ENCODE data around the gene SND1. TPM values are rescaled to one million over a fixed set of nuclear protein-coding genes. Genes with fewer than 3 reads are reported as not detected.

The SND1 gene
- total RNA-seq, 1 experiment from 2014 or later: 274 TPM

DNA sequence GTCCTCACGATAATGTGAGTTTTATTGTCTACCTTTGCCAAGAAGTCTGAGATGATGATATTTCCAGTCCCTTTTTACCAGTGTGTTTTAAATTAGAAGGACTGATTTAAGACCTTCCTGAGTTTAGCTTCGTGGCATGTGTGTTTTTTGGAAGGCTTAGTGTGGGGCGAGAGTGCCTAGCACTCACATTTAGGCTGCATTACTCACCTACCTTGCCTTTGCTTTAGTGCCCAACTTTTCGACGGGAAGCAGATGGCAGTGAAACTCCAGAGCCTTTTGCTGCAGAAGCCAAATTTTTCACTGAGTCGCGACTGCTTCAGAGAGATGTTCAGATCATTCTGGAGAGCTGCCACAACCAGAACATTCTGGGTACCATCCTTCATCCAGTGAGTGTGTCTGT, 50.9 kb downstream of the SND1 start:
- no peaks in the 10 kb centered on the region for H3K9me3 ChIP-seq
- no peaks in the 10 kb centered on the region for H3K27me3 Mint-ChIP-seq (ENCODE audit: insufficient read depth, unreplicated experiment)
- peaks cover 90% of the 10 kb centered on the region for H3K36me3 Mint-ChIP-seq (ENCODE audit: insufficient read depth, unreplicated experiment)
- intact Hi-C loops (cut with micrococcal nuclease; ENCODE audit: unreplicated experiment): loop anchor here (10.0 kb wide), 1 partner anchor 242 kb away; no protein-coding TSS in a partner anchor
- H3K4me3 Mint-ChIP-seq (ENCODE audit: unreplicated experiment): no peak overlapping the region
- peaks cover 14% of the 10 kb centered on the region for H3K4me1 Mint-ChIP-seq (ENCODE audit: low read depth, unreplicated experiment)
- DNase-seq: no peak
- no peaks in the 10 kb centered on the region for H3K27me3 ChIP-seq (replicated peaks; ENCODE audit: control insufficient read depth, insufficient read depth, low read length)
- peaks cover 1% of the 10 kb centered on the region for H3K36me3 ChIP-seq (ENCODE audit: control insufficient read depth, insufficient read depth, low read length)
- no peak overlapping the region for H3K27ac Mint-ChIP-seq (ENCODE audit: unreplicated experiment)
- H3K4me3 ChIP-seq (ENCODE audit: low read depth, low read length): no peak overlapping the region
- H3K9me3 Mint-ChIP-seq (ENCODE audit: unreplicated experiment): no peaks in the 10 kb centered on the region
- TF ChIP-seq CTCF (IDR thresholded peaks at IDR 0.05; ENCODE audit: insufficient read depth in 1 of 2, low read depth in 1 of 2, low read length in 1 of 2, severe bottlenecking in 1 of 2, unreplicated experiment in 1 of 2): no peak
- ChIA-PET POLR2A (no interaction called here), CTCF (no interaction called here)
- no TSS peak for BruUV-seq (replicated peaks)
- no peaks in the 10 kb centered on the region for H3K4me1 ChIP-seq

GRCh38 chr7:127704211-127704610, 52.2 kb downstream of the SND1 start:
- Mint-ChIP-seq H3K4me3 (ENCODE audit: unreplicated experiment) (no peak overlapping the region), H3K36me3 (ENCODE audit: insufficient read depth, unreplicated experiment) (peaks cover 91% of the 10 kb centered on the region), H3K27ac (ENCODE audit: unreplicated experiment) (no peak overlapping the region), H3K27me3 (ENCODE audit: insufficient read depth, unreplicated experiment) (no peaks in the 10 kb centered on the region), H3K9me3 (ENCODE audit: unreplicated experiment) (no peaks in the 10 kb centered on the region), H3K4me1 (ENCODE audit: low read depth, unreplicated experiment) (peaks cover 14% of the 10 kb centered on the region)
- H3K36me3 ChIP-seq (ENCODE audit: control insufficient read depth, insufficient read depth, low read length): peaks cover 3% of the 10 kb centered on the region
- no peaks in the 10 kb centered on the region for H3K9me3 ChIP-seq
- no peaks in the 10 kb centered on the region for H3K27me3 ChIP-seq (replicated peaks; ENCODE audit: control insufficient read depth, insufficient read depth, low read length)
- H3K4me1 ChIP-seq: no peaks in the 10 kb centered on the region
- no peak for DNase-seq
- CTCF ChIA-PET: interaction anchor here (0.6 kb wide), 1 partner anchor 234 kb away, joined by 3 read pairs; no protein-coding TSS in a partner anchor
- no peak overlapping the region for H3K4me3 ChIP-seq (ENCODE audit: low read depth, low read length)
- TF ChIP-seq CTCF (IDR thresholded peaks at IDR 0.05; ENCODE audit: insufficient read depth in 1 of 2, low read depth in 1 of 2, low read length in 1 of 2, severe bottlenecking in 1 of 2, unreplicated experiment in 1 of 2): no peak
- intact Hi-C loops (cut with micrococcal nuclease; ENCODE audit: unreplicated experiment): loop anchor here (10.0 kb wide), 1 partner anchor 241 kb away; no protein-coding TSS in a partner anchor
- POLR2A ChIA-PET: no interaction called here
- BruUV-seq (replicated peaks): no TSS peak

DNA sequence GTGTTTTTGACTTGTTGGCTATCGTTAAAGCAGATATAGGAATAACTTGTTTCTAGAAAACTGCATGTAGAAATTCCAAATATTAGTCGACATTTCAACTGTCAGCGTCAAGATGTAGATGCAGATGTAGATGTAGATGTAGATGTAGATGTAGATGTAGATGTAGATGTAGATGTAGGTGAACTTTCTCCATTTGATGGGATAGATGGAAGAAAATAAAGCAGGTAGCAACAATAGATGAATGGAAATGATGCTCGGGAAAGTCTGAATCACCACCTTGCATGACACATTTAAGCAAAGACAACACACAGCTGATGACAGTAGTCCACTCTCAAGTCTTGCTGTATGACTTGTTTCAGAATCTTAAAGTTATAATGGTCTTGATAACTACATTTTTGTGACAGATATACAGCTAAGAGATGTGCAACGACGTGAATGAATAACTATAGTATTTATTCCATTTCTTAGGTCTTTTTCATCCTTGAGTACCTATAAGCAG, 53.5 kb downstream of the SND1 start:
- no peak for DNase-seq
- H3K4me1 Mint-ChIP-seq (ENCODE audit: low read depth, unreplicated experiment): peaks cover 14% of the 10 kb centered on the region
- peaks cover 91% of the 10 kb centered on the region for H3K36me3 Mint-ChIP-seq (ENCODE audit: insufficient read depth, unreplicated experiment)

More for the DNA sequence above, 53.5 kb downstream of the SND1 start:
- no peaks in the 10 kb centered on the region for H3K27me3 ChIP-seq (replicated peaks; ENCODE audit: control insufficient read depth, insufficient read depth, low read length)
- no peak overlapping the region for H3K4me3 ChIP-seq (ENCODE audit: low read depth, low read length)
- peaks cover 3% of the 10 kb centered on the region for H3K36me3 ChIP-seq (ENCODE audit: control insufficient read depth, insufficient read depth, low read length)
- Mint-ChIP-seq H3K4me3 (ENCODE audit: unreplicated experiment) (no peak overlapping the region), H3K27ac (ENCODE audit: unreplicated experiment) (no peak overlapping the region), H3K27me3 (ENCODE audit: insufficient read depth, unreplicated experiment) (no peaks in the 10 kb centered on the region), H3K9me3 (ENCODE audit: unreplicated experiment) (peaks cover under 1% of the 10 kb centered on the region)
- peaks cover 2% of the 10 kb centered on the region for H3K9me3 ChIP-seq
- BruUV-seq (replicated peaks): no TSS peak
- intact Hi-C loops (cut with micrococcal nuclease; ENCODE audit: unreplicated experiment): loop anchor here (10.0 kb wide), 1 partner anchor 239 kb away; no protein-coding TSS in a partner anchor
- ChIA-PET CTCF (no interaction called here), POLR2A (no interaction called here)
- TF ChIP-seq CTCF (IDR thresholded peaks at IDR 0.05; ENCODE audit: insufficient read depth in 1 of 2, low read depth in 1 of 2, low read length in 1 of 2, severe bottlenecking in 1 of 2, unreplicated experiment in 1 of 2): no peak
- H3K4me1 ChIP-seq: no peaks in the 10 kb centered on the region
